ENCODE data around the gene ACMSD.
"Not testable (repeated sequence)": the region's sequence is repeated elsewhere in the genome, so short reads cannot be mapped to it uniquely, and the experiment has no call there.

The ACMSD gene

DNA sequence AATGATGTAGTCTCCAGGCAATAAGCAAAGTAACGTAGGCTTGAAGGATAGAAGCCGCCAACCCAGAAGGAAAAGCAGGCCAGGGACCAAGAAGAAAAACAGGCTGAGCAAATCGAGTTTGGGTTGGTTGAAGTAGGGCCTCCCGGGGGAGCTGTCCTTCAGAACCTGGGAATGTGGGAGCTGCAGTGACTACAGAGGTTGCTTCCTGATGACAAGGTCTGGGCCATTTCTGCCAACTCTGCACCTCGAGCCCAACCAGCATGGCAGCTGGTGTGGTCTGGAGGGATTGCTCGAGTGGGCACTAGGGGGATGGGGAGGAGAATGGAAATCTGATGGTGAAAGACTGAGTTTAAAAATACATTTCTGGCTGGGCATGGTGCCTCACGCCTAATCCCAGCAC, 14.1 kb downstream of the ACMSD start:
- DNase-seq, result no peak

DNA sequence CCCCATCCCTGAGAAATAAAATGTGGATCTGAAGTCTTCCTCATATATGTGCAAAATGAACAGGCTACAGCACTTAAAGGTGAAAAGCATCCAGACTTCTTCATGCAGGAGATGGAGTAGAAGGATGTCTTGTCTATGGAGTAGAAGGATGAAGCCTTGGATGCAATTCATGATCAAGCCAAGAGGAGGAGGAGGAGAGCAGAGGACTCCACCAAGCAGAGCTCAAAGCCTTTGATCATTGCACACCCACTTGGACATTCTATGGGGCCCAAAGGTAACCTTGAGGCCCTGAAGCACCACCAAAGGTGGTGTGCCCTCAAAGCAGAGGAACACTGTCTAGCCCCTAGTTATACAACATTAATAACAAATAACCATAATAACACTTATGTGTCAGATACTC, 17.3 kb downstream of the ACMSD start:
- DNase-seq, result no peak

DNA sequence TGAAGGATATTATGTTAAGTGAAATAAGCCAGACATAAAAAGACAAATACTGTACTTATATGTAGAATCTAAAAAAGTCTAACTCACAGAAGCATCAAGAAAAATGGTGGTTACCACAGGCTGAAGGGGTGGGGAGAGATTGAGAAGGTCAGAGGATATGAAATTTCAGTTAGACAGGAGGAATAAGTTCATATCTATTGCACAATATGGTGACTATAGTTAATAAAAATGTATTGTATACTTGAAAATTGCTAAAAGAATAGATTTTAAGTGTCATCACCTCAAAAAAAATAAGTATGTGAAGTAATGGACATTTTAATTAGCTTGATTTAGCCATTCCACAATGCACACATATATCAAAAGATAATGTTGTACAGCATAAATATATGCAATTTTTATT, 19.8 kb downstream of the ACMSD start:
- DNase-seq, result no peak

DNA sequence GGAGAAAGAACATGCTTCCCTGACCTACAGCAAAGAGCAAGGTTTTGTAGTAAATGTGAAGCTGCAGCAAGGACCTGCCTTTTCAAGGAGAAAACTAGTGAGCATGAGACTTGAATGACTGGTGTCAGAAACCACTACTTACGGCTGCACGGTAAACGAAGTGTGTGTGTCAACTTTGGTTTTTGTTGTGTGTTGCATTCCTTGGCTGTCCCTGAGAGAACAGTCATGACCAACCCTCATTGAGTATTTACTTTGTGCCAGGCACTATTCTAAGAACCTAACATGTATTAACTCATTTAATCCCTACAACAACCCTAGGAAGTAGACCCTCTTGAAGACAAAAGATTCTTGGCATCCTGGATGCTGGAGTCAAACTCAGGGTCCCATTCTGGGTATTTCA, 22.8 kb downstream of the ACMSD start:
- no peak for DNase-seq

DNA sequence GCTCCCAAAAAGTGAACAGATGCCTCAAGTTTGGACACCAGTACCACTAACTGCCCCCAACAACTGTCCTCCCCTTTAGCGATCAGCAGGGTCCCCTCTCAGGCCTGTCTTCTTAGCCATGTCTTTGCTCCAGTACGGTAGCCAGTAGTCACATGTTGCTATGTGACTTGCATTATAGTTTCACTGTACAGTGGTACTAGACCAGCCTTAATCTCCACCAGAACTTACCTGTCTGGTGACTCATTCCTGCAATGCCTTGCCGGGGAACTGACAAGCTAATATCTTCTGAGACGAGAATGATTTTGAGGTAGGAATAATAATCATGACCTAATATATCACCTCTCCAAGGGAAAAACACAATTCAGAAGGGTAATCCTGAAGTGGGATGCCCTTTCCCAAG, 23.7 kb downstream of the ACMSD start:
- DNase-seq, result no peak

DNA sequence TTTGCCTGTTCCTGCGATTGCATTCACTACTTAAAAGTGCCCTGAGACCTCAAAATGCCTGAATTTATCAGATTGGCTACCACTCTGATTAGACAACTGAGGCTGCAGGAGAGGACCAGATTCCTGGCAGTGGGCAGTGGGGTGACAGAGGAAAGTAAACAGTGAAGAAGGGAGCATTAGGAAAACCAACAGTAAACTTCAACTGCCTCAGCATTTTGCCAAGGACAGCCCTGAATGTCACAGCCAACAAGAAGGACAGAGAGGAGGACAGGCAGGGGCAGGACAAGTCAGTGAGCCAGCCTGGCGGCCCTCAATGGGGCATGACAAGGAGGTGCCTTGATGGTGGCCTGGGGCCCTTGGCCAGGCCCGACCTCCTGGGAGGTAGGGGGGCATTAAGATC, 24.3 kb downstream of the ACMSD start:
- no peak for DNase-seq

DNA sequence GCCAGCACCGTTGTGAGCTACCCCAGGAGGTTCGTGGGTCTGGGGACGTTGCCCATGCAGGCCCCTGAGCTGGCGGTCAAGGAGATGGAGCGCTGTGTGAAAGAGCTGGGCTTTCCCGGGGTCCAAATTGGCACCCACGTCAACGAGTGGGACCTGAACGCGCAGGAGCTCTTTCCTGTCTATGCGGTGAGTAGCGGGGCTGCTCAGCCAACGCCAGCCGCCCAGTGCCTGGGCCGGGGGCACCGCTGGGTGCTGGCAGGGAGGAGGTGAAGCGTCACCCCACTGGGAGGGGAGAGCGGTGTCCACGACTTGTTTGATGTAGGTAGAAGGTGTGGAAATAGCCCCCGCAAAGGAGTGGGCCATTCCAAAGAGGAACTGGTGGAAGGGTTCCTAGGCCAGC, 25.0 kb downstream of the ACMSD start:
- no peak for DNase-seq

DNA sequence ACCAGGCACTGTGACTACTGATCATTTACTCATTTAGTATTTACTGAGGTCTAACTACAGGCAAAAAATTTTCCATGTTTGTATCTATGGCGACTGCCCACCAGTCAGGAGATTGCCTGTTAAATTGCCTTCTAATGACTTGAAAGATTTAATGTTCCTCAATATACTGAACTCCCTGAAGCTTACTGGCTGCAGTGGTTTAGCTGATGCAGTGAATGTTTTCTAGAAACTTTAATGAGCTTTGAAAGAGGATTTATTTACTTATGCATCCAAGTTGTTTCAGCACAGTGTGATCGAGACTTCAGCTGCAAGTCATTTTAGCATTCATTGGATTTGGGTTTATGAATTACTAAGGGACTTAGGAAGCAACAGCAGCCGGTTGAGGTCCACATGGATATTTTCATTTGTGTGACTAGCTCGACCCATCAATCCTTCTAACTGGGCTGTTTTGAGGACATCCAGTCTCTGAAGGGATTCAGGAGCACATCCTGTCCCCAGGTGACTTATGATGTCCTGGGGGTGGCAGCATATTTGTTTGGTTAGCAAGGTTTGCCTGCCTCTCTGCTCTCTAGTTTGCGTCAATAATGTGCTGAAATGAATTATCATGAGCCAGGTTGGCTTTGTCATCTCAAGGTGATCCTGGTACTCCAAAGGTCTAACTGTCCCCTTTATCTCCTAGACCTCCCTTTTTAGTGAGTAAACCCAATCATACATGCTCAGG, 26.8 kb downstream of the ACMSD start:
- DNase-seq, result peak in 1 of 3 experiments; percentile 53

DNA sequence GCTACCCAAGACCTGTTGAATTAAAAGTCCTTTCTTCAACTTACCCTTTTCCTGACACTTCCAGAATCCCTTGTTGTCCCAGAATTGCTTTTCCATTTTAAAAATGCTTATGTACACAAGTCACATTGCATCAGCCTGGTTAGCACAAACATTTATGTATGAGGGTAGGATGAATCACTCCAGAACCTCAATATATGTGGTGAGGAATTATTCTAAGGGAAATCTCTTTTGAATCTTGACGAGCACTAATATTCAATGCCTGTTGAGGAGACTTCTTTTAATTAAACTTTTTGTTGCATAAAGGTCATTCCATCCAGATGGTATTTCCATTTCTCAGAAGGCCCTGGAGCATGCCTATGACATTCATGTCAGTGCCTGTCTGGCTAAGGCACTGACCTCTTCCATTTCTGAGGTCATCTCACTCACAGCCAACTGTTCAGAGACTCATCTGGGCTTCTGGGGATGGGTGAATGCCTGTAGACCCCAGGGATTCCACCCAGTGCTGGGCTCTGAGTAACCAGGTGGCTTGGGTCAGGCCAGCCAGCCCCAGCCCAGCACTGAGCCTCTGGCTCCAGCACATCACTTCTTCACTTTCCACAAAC, 28.2 kb downstream of the ACMSD start:
- no peak for DNase-seq

DNA sequence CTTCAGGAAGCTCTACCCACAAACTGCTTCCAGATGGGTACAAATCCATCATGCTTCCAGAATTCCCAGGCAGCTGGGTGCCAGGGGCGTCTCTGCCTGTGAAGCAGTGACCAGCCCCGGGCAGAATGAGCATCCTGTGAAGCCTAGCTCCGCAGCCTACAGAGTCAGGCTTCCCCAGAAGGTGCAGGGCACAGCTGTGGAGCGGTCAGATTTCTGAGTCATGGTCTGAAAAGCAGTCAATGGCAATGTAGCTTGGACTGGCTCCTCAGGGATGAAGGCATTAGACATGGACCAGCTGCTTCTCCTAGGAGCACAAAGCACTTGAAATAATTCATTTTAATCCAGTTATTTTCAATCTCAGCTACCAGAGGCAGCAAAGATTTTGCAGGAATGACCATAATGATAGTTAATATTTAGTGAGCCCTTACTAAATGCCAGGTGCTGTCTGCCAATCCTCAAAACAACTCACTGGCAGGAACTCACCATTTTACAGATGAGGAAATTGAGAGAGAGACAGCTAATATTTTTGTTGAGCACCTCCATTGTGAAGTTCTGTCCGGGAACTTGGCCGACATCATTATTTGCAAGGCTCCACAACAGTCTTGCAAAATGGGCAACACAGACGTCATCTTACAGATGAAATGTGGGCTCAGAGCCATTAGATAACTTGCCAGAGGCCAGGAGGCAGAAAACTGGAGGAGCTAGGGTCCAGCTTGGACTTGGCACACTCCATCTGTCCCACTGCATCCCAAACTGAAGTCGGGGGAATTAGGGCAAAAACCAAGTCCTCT, 31.7 kb downstream of the ACMSD start:
- DNase-seq, result no peak

DNA sequence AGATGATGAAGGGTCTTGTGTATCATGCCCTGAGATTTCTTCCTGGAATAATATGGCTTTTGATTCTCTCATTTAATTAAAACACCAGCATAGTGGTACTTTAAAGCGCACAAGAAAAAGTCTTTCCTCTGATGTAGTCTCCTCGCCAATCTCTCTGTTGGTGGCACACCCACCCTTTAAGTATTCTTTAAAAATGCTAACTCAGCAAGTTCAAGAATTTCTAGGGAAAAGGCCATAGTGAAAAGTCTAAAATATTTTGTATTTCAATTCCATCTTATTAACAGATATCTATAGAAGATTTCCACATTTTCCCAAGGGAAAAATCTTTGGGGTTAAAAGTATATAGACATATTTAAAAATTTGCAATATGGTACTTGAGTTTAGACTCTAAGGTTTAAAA, 34.7 kb downstream of the ACMSD start:
- DNase-seq, result no peak

DNA sequence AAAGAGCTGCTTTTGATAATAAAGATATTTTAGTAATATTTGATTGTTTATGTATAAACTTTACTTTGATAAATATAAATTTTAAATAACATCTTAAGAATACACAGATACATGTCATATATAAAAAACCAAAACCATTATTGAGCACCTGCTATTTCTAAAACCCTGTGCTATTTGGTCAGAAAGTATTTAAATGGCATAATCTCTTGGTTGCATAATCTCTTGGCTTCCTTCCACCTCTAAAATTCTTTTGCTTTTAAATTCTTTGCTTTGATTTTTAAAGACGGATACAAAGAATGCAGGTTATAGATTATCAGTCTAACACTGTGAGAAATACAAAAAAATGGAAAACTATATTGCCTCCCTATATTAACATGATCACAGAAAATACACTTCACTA, 36.9 kb downstream of the ACMSD start:
- no peak for DNase-seq

DNA sequence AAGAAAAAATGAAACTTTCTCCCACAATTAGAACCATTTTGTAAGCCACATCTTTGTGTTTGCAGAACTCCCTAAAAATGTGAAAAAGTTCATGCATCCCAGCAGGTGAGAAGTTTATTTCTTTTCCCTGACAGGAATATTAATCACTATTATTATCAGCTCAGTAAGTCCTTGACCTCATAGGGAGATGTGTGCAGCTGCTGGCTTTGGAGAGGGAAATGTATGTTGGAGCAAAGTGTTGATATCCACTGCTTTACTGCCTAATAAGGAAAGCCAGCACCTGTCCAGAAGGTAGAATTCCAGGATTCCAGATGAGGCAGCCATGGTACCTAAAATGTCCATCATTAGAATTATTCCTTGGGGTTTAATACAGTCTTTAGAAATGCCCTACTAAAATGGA, 44.4 kb downstream of the ACMSD start:
- peak in 2 of 3 experiments; percentile 30 to 81 for DNase-seq

DNA sequence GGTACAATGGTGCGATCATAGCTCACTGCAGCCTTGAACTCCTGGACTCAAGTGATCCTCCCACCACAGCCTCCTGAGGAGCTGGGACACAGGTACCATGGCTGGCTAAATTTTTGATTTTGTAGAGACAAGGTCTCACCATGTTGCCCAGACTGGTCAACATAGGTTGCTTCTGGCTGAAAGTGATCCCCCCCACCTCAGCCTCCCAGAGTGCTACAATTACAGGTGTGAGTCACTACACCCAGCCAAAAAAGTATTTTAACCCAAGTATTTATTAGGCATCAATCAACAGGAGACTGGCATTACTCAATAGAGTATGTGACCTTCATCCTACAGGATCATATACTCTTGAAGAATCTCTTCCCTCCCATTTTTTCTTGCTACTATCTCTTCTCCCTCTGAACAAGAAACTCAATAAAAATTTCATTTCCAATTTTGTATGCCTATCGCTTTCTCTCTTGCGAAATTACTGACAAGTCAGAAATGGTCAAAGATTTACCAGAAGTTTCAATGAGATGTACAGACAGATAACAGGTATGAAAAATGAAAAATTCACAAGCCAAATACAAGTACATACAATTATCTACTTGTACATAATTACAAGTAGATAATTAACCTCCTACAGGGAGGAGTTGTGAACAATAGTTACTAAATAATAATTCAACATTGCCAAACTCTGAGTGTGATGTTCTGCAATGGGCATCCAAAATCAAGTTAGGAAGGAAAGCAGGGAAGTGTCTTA, 45.3 kb downstream of the ACMSD start:
- peak in 1 of 3 experiments; percentile 53 for DNase-seq

DNA sequence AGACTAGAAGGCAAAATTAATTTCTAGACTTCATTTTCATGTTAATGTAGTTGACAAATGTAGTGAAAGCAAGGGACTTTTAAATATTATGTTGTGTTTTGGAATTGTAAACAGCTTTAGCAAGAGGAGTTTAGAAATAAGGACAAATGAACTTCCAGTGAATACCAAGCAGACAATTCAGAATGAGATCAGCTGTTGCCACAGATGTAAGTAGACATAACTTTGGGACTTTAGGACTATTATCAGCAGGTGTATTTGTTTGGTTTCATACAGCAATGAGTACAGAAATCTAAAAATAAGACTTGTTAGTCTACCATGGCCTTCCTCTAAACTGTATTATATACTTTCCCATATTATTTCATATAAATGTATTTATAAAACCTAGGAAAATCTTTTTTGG, 46.0 kb downstream of the ACMSD start:
- DNase-seq, result peak in 1 of 3 experiments; percentile 34

DNA sequence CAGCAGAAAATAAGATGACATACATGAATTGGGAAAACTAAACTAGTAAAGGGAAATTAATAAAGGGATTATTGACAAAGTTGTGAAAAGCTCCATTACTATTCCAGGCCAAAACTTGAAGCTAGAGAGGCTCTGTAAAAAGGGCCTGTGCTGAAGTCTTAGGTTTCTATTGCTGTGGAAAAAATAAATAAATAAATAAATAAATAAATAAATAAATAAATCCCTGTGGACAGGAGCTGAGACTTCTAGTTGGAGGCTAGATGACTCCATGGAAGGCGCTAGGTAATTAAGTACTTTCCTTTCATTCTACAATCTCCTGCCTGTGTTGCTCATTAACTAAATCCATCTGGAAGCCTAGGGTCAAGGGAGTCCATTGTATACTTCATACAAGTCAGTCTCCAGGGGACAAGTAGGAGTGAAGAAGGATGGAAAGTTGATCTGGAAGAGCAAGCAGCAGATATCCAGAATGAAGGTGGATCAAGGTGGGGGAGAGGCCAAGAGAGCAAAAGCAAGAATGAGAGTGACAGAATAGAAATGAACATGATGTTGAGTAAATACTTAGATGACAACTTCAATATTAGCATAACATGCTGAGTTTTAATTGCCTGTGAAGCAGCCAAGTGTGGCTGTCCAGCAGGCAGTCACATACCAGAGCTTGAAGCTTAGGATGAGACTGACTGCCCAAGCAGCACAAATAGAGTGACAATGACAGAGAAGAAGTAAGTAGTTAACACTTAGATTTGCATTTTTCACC, 54.0 kb downstream of the ACMSD start:
- DNase-seq, result peak in 1 of 3 experiments; percentile 17

DNA sequence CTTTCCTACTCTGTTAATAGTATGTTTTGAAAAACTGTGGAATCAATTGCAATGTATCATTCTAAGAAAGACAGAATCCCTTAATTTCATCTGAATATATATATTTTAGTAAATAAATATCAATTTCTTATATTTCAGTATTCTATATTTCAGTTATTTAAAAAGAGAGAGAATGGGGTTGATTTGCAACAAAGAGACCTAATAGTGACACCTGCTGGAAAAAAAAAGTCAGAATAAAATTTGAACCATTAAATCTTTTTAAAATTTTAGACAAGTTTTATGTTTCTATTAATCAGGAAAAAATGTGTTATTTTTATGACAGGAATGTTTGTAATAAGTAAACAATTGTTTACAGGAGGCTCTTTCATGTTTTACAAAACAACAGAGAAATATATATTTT, 59.5 kb downstream of the ACMSD start:
- peak in 1 of 3 experiments; percentile 44 for DNase-seq

DNA sequence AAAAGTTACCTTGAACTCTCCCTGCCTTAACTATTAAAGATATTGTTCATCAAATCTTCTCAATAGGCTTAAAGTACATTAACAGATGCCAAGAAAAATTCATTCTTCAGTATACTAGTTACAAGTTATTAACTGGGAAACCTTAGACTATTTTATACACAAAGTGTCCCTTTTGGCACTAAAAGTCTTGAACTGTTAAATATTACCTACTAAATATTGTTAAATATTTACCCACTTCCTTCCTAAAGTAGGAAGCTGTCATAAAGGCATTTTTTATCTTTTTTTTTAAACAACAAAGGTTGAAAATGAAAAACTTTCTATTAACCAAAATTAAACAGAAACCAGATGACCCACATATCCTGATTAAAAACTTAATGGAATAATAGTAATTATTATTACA, 60.8 kb downstream of the ACMSD start:
- DNase-seq, result no peak

DNA sequence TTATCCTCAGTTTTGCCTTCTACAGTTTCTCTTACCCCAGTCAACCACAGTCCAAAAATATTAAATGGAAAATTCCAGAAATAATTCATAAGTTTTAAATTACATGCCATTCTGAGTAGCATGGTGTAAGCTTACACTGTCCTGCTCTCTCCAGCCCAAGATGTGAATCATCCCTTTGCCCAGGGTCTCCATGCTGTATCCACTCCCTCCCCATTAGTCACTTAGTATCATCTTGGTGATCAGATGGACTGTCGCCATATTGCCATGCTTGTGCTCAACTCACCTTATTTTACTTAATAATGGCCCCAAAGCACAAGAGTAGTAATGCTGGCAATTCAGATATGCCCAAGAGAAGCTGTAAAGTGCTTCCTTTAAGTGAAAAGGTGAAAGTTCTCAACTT, 61.7 kb downstream of the ACMSD start:
- DNase-seq, result no peak

DNA sequence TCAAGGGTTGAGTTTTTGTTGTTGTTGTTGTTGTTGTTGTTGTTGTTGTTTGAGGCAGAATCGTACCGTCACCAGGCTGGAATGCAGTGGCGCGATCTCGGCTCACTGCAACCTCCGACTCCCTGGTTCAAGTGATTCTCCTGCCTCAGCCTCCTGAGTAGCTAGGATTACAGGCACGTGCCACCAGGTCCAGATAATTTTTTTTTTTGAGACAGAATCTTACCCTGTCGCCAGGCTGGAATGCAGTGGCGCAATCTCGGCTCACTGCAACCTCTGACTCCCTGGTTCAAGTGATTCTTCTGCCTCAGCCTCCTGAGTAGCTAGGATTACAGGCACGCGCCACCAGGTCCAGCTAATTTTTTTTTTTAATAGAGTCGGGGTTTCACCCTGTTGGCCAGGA, 65.3 kb downstream of the ACMSD start:
- DNase-seq, result not testable (repeated sequence)

DNA sequence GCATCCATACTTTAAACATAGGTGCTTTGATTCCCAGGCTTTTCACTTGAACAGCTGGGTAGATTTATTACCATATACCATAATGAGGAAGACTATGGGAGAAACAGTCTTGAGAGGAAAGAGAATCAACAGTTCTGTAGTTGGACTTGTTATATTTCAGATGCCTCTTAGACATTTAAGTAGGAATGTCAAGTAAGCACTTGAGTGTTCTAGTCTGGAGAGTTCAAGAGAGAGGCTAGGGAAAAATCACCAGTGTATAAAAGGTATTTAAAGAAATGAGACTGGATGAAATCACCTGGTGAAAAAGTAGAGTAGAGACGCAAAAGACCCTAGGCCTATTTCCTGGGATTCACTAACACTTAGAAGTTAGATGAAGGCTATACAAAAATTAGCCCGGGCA, 66.8 kb downstream of the ACMSD start:
- no peak for DNase-seq

DNA sequence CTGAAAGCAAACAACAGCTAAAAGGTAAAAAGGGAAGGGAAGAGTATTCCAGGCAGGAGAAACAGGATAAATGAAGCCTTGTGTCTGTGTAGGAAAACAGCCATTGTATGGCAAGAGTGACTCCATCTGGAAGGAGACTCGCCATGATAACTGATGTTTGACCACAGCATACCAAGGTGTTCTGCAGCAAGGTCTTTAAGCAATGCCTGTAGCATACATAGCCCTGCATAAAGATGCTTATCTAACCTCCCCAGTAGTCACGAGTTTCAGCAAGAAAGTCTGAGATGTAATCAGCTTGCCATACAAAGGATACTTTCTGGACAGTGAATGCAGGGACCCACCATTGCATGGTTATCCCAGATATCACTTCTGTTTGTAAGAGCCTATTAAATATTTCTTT, 68.3 kb downstream of the ACMSD start:
- DNase-seq, result no peak
